DOHH2 (cell line): ENCODE measurements around the gene LMO7.

ENCODE experiments used
- EZH2phosphoT487 ChIP-seq: fragments of 200-600 bp; sonication (generic); IDR thresholded peaks from 2 replicates; pipeline ENCODE4 v1.6.1; 2017; ENCODE audit warnings: borderline replicate concordance, mild to moderate bottlenecking, antibody characterized with exemption, low read length, moderate library complexity, mixed read lengths
- TF ChIP-seq, protein P1 (sequence below): fragments of 200-600 bp; sonication (generic); IDR thresholded peaks from one replicate; pipeline ENCODE4 v1.5.1; 2014; ENCODE audit warnings: antibody characterized with exemption, mild to moderate bottlenecking, low read depth, low read length; ENCODE audit not compliant: poor library complexity, severe bottlenecking

DNA sequence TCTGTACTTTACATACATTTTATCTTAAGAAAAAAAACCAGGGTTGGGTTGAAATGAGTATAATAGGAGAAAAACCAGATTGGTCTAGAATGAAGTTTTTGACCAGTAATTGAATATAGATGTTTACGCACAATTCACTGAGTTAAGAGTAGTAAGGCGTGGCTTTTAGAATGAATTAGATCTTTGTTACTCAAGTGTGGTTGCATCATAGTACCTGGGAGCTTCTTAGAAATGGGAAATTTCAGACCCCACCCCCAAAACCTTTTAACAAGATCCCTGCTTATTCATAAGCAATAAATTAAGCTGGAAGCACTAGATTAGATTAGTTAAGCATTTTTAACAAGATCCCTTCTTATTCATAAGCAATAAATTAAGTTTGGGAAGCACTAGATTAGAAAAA lies 28.7 kb upstream of the LMO7 start:
- TF ChIP-seq, protein P1, sequence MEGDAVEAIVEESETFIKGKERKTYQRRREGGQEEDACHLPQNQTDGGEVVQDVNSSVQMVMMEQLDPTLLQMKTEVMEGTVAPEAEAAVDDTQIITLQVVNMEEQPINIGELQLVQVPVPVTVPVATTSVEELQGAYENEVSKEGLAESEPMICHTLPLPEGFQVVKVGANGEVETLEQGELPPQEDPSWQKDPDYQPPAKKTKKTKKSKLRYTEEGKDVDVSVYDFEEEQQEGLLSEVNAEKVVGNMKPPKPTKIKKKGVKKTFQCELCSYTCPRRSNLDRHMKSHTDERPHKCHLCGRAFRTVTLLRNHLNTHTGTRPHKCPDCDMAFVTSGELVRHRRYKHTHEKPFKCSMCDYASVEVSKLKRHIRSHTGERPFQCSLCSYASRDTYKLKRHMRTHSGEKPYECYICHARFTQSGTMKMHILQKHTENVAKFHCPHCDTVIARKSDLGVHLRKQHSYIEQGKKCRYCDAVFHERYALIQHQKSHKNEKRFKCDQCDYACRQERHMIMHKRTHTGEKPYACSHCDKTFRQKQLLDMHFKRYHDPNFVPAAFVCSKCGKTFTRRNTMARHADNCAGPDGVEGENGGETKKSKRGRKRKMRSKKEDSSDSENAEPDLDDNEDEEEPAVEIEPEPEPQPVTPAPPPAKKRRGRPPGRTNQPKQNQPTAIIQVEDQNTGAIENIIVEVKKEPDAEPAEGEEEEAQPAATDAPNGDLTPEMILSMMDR, result no peak
- no peak for TF ChIP-seq EZH2phosphoT487
